ENCODE measurements around the gene PDZRN4. TPM values are rescaled to one million over a fixed set of nuclear protein-coding genes. Genes with fewer than 3 reads are reported as not detected.
"Not testable (repeated sequence)": the region's sequence is repeated elsewhere in the genome, so short reads cannot be mapped to it uniquely, and the experiment has no call there.

PDZRN4 gene
- total RNA-seq, 2 donors from 2014 or later = 0.52 to 0.99 TPM

DNA sequence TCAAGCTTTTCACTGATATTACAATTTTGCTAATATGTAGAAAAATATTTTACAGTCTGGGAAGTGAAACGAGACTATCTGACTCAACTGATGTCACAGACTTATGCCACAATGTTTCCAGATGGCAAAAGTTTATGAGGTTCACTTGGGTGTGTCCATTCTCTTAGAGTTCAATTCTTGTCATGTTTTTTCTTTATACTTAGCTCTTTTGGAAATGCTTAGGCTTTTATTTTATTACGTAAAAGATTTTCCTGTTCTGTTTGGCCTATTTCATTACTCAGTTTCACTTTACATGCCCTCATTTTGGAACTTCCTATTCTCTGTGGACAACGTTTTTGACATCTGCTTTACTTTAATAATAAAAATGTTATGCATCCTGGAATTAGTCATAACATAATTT is 2.1 kb upstream of the PDZRN4 start:
- DNase-seq = no peak
- WGBS, 2 donors = 39% methylated on average over 3 of the region's 3 CpGs
- TF ChIP-seq POLR2A (IDR thresholded peaks at IDR 0.05) = no peak
- TF ChIP-seq, protein P1, sequence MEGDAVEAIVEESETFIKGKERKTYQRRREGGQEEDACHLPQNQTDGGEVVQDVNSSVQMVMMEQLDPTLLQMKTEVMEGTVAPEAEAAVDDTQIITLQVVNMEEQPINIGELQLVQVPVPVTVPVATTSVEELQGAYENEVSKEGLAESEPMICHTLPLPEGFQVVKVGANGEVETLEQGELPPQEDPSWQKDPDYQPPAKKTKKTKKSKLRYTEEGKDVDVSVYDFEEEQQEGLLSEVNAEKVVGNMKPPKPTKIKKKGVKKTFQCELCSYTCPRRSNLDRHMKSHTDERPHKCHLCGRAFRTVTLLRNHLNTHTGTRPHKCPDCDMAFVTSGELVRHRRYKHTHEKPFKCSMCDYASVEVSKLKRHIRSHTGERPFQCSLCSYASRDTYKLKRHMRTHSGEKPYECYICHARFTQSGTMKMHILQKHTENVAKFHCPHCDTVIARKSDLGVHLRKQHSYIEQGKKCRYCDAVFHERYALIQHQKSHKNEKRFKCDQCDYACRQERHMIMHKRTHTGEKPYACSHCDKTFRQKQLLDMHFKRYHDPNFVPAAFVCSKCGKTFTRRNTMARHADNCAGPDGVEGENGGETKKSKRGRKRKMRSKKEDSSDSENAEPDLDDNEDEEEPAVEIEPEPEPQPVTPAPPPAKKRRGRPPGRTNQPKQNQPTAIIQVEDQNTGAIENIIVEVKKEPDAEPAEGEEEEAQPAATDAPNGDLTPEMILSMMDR (IDR thresholded peaks at IDR 0.05) = no peak
- intact Hi-C loops (cut with DNase I) = no loop called here
- Histone ChIP-seq H3K4me1 (peaks cover 15% of the 10 kb centered on the region), H3K4me3 (no peak overlapping the region), H3K36me3 (replicated peaks in 1 of 2; ENCODE audit: insufficient read depth in 1 of 2, low read depth in 2 of 2) (no peaks in the 10 kb centered on the region), H3K27me3 (peaks cover 0 to 18% of the 10 kb centered on the region in 2 donors), H3K9me3 (no peaks in the 10 kb centered on the region), H3K27ac (no peak overlapping the region)
- no peak for ATAC-seq

- DNase-seq = no peak
- ATAC-seq = peak; percentile 18
- intact Hi-C loops (cut with DNase I) = no loop called here
- no peak overlapping the region for H3K4me3 ChIP-seq
- H3K27ac ChIP-seq = no peak overlapping the region
- H3K4me1 ChIP-seq = peaks cover 15% of the 10 kb centered on the region
- H3K9me3 ChIP-seq = no peaks in the 10 kb centered on the region
- TF ChIP-seq POLR2A (IDR thresholded peaks at IDR 0.05) = no peak
- TF ChIP-seq, protein P1 (IDR thresholded peaks at IDR 0.05) = no peak
- H3K36me3 ChIP-seq (replicated peaks in 1 of 2; ENCODE audit: insufficient read depth in 1 of 2, low read depth in 2 of 2) = no peaks in the 10 kb centered on the region
- 1 to 2% methylated on average over 15 to 22 of the region's 49 CpGs for WGBS, 2 donors
- peaks cover 0 to 18% of the 10 kb centered on the region in 2 donors for H3K27me3 ChIP-seq
These were observed 798 bp downstream of the PDZRN4 start for GRCh38 chr12:41188841-41189394.

DNA sequence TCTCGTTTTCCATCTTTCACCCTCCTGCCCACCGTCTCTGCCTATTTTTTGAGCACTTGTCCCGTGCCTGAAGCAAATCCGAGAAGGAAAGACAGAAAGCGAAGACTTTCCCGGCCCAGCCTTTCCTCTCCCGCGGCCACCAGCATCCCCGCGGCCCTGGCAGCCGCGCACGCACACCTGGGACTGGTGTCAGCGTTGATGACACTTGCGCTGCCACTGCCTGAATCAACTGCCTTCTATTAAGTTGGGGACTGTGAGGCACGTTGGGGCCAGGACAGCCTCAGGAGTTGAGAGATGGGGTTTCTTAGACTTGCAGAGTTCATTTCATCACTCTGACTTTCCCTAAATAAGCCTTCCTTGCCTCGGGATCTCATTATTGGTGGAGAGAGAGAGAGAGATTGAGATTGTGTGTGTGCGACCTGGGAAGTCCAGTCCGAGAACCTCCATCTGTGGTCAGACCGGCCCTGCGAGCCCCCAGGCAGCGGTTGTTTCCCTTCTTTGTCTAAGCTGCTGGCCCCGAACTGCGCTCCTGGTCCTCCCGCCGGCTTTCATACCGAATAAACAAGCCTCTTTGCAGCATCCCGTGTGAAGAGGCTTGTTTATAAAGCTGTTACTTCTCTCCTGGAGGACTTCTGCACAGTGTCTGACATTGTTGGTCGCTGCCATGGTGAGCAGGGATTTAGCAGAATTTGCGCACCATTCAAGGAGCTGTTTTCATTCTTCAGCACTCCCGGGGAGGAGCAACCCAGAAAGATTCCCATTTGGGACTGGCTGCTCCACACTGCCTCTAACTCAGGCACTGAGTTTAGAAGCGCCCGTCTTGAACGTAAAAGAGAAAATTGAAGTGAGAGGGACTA is 1.5 kb downstream of the PDZRN4 start:
- Histone ChIP-seq H3K4me1 (peaks cover 15% of the 10 kb centered on the region), H3K9me3 (no peaks in the 10 kb centered on the region), H3K4me3 (no peak overlapping the region), H3K27me3 (peaks cover 0 to 18% of the 10 kb centered on the region in 2 donors), H3K27ac (no peak overlapping the region), H3K36me3 (replicated peaks in 1 of 2; ENCODE audit: insufficient read depth in 1 of 2, low read depth in 2 of 2) (no peaks in the 10 kb centered on the region)
- ATAC-seq (no peak), DNase-seq (no peak)
- intact Hi-C loops (cut with DNase I) = no loop called here
- no peak for TF ChIP-seq POLR2A (IDR thresholded peaks at IDR 0.05)
- TF ChIP-seq, protein P1 (IDR thresholded peaks at IDR 0.05) = no peak
- 1 to 2% methylated on average over 31 to 34 of the region's 34 CpGs for WGBS, 2 donors

DNA sequence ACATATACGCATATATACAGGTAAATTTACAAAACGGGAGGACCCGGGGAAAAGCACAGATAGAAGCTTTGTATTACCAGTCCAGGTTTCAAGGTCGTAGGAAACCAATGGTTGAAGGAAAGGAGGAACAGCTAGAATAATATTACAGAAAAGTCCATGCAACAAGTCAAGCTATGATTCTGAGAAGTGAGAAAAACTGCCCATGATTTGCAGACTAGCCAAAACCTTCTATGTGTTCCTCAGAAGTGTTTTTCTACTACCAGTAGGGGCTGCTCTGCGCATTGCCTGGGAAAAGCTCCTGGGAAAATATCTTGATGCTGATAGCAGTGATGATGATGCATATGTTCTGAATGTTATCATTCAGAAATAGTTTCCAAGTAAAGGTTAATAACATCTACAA is 2.2 kb downstream of the PDZRN4 start:
- Histone ChIP-seq H3K4me3 (no peak overlapping the region), H3K27me3 (peaks cover 0 to 18% of the 10 kb centered on the region in 2 donors), H3K4me1 (peaks cover 15% of the 10 kb centered on the region), H3K27ac (no peak overlapping the region), H3K36me3 (replicated peaks in 1 of 2; ENCODE audit: insufficient read depth in 1 of 2, low read depth in 2 of 2) (no peaks in the 10 kb centered on the region), H3K9me3 (no peaks in the 10 kb centered on the region)
- 9 to 14% methylated on average over 5 of the region's 5 CpGs for WGBS, 2 donors
- TF ChIP-seq, protein P1 (IDR thresholded peaks at IDR 0.05) = peak in 2 of 7 experiments; percentile 11 to 15
- no peak for TF ChIP-seq POLR2A (IDR thresholded peaks at IDR 0.05)
- ATAC-seq (no peak), DNase-seq (no peak)
- intact Hi-C loops (cut with DNase I) = no loop called here

DNA sequence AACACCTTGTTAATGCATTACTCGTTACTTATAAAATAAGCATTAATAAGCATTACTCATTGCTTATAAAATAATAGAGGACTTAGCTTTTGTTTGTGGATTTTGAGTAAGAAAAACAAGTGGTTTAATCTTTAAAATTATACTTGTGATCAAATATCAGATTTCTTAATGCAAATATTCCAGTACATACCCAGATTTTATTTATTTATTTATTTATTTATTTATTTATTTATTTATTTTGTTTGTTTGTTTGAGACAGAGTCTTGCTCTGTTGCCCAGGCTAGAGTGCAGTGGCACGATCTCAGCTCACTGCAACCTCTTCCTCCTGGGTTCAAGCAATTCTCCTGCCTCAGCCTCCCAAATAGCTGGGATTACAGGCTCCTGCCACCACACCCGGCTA is 3.4 kb downstream of the PDZRN4 start:
- H3K9me3 ChIP-seq; H3K4me3 ChIP-seq; H3K27ac ChIP-seq; H3K36me3 ChIP-seq (replicated peaks in 1 of 2; ENCODE audit: insufficient read depth in 1 of 2, low read depth in 2 of 2); intact Hi-C loops (cut with DNase I); ATAC-seq; DNase-seq: not testable (repeated sequence)
- peaks cover 15% of the 10 kb centered on the region for H3K4me1 ChIP-seq
- peaks cover 0 to 18% of the 10 kb centered on the region in 2 donors for H3K27me3 ChIP-seq
- 71 to 80% methylated on average over 3 of the region's 3 CpGs for WGBS, 2 donors
